ENCODE measurements around the gene KDM5B.

GRCh38 chr1:202754293-202754692 is 53.9 kb downstream of the KDM5B start:
- no peak for TF ChIP-seq ZNF8 (CRISPR knock-in tag; IDR thresholded peaks at IDR 0.05)
- TF ChIP-seq CSDC2 (CRISPR knock-in tag; IDR thresholded peaks at IDR 0.05), result no peak
- TF ChIP-seq, protein P1, sequence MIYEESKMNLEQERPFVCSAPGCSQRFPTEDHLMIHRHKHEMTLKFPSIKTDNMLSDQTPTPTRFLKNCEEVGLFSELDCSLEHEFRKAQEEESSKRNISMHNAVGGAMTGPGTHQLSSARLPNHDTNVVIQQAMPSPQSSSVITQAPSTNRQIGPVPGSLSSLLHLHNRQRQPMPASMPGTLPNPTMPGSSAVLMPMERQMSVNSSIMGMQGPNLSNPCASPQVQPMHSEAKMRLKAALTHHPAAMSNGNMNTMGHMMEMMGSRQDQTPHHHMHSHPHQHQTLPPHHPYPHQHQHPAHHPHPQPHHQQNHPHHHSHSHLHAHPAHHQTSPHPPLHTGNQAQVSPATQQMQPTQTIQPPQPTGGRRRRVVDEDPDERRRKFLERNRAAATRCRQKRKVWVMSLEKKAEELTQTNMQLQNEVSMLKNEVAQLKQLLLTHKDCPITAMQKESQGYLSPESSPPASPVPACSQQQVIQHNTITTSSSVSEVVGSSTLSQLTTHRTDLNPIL (CRISPR knock-in tag; IDR thresholded peaks at IDR 0.05; ENCODE audit: low read depth), result no peak
- TF ChIP-seq, protein P2, sequence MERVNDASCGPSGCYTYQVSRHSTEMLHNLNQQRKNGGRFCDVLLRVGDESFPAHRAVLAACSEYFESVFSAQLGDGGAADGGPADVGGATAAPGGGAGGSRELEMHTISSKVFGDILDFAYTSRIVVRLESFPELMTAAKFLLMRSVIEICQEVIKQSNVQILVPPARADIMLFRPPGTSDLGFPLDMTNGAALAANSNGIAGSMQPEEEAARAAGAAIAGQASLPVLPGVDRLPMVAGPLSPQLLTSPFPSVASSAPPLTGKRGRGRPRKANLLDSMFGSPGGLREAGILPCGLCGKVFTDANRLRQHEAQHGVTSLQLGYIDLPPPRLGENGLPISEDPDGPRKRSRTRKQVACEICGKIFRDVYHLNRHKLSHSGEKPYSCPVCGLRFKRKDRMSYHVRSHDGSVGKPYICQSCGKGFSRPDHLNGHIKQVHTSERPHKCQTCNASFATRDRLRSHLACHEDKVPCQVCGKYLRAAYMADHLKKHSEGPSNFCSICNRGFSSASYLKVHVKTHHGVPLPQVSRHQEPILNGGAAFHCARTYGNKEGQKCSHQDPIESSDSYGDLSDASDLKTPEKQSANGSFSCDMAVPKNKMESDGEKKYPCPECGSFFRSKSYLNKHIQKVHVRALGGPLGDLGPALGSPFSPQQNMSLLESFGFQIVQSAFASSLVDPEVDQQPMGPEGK (CRISPR knock-in tag; IDR thresholded peaks at IDR 0.05; ENCODE audit: borderline replicate concordance), result no peak
- TF ChIP-seq ZFP30 (CRISPR knock-in tag; IDR thresholded peaks at IDR 0.05), result no peak

Measured in SK-N-SH treated with all-trans-retinoic acid at 6 μM for 48 hours (cell line).